Measurements from ENCODE around the gene GRM7.

GRM7 gene

GRCh38 chr3:7307410-7307809 lies 446.5 kb downstream of the GRM7 start:
- DNase-seq (ENCODE audit: low read depth): no peak

GRCh38 chr3:7309641-7310102 lies 448.8 kb downstream of the GRM7 start:
- no peak for DNase-seq (ENCODE audit: low read depth)

- no peak for DNase-seq (ENCODE audit: low read depth)
These were observed 454.1 kb downstream of the GRM7 start for GRCh38 chr3:7315037-7315436.

- no peak for DNase-seq (ENCODE audit: low read depth)
These were observed 462.2 kb downstream of the GRM7 start for GRCh38 chr3:7322957-7323669.

- DNase-seq (ENCODE audit: low read depth): no peak
These were observed 467.4 kb downstream of the GRM7 start for GRCh38 chr3:7328339-7328738.

DNA sequence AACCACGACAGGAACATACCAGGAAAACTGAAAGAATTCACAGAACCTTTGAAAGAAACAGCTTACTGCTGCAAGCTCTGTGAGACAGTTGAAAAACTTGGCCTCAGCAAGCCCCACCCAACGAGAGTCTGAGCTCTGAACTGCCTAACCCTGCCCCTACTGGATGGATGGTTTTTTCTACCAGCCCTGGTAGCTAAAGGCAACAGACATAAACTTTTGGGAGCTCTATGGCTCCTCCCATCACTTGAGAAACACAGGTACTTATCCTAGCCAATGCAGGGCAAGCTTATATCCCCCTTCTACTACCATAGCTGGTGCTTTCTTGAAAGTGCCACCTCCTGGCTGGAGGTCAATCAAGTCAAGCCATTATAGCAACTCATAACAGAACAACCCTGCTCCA lies 471.8 kb downstream of the GRM7 start:
- DNase-seq (ENCODE audit: low read depth): no peak

GRCh38 chr3:7333125-7333524 lies 472.2 kb downstream of the GRM7 start:
- DNase-seq (ENCODE audit: low read depth): no peak

GRCh38 chr3:7340795-7341194 lies 479.9 kb downstream of the GRM7 start:
- DNase-seq (ENCODE audit: low read depth): no peak

DNA sequence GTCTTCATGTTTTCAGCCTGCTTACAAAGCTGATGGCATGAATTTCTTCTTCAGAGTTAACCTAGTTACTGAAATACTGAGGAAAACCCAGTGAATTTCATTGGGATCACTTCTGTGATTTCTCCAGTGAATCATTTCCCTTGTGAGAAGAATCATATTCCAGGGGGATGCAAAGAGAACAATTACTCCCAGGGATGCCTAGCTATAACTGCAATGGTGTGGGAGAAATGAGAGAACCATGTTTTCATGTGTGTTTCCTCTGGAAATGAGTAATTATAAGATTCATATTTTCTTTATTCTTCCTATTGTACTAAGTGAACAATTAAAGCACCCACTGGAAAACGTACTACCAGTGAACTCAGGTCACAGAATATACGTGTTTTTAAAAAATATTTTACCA lies 485.4 kb downstream of the GRM7 start:
- DNase-seq (ENCODE audit: low read depth): no peak

- DNase-seq (ENCODE audit: low read depth): no peak
These were observed 496.2 kb downstream of the GRM7 start for GRCh38 chr3:7357101-7357500.

DNA sequence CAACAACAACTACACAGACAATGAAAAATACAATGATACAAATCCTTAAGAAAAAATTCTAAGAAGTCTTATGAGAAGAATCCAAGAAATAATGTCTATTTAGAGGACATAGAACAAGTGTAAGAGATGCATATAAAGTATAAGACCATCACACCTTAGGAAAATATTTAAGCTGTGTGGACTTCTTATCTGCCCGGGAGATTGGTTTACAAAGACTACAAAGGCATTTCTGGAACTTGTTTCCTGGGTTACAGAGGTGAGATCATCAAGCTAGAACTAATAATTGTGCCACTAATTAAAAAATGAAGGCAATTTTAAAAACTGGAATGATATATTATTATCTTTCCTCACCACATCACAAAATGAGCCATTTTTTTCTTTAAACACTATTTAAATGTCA lies 507.1 kb downstream of the GRM7 start:
- no peak for DNase-seq (ENCODE audit: low read depth)

GRCh38 chr3:7368597-7368996 lies 507.7 kb downstream of the GRM7 start:
- no peak for DNase-seq (ENCODE audit: low read depth)

GRCh38 chr3:7371693-7372572 lies 511.0 kb downstream of the GRM7 start:
- no peak for DNase-seq (ENCODE audit: low read depth)

DNA sequence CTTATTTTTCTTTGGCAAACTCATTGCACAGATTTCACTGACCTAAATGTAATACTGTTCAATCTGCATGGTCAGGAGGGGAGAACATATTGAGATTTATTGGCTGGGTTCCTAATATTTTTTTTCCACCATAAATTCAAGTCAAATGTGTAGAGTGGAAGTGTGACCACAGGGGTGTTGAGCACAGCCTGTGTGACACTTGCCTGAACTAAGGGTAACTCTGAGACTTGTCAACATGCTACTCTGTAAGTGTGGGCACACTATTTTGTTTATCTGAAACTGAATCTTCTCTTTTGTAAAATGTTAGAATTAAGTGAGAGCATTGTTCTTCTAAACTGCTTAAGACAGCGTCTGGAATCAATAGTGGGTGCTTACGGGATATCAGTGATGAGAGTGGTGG lies 516.2 kb downstream of the GRM7 start:
- no peak for DNase-seq (ENCODE audit: low read depth)

DNA sequence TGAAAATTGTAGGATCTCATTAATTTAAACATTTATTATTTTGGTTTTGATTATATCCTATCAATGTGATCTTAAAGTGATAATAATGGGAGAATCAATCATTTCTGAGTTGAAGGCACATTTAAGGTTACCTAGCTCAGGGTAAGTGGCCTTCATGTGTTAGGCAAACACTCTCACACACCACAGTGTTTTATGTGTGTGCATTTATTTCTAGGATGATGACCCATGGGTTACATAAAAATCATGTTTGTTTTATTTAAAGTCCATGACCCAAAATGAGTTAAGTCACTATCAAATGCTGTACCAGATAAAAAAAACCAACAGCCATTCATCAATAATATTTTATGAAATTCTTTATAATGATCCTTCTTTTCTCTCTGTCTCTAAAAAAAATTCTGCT lies 520.8 kb downstream of the GRM7 start:
- no peak for DNase-seq (ENCODE audit: low read depth)

GRCh38 chr3:7382293-7383010 lies 521.5 kb downstream of the GRM7 start:
- no peak for DNase-seq (ENCODE audit: low read depth)

DNA sequence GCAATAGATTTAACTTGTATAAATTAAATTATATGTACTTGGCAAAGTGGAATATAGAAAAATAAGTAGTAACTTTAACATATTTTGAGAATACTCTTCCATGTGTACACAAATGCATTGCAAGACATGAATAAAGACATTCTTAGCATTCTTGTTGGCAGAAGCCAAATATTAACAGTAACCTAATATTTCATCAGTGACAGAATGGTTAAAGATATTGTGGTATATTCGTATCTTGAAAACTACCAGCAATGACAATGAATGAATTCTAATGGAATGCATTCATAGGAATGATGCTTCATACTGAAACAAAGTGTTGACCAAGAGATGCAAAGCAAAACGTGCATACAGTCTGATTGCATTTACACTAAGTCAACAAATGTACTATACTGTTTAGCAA lies 524.7 kb downstream of the GRM7 start:
- DNase-seq (ENCODE audit: low read depth): no peak

- no peak for DNase-seq (ENCODE audit: low read depth)
These were observed 527.1 kb downstream of the GRM7 start for GRCh38 chr3:7388026-7388425.

- no peak for DNase-seq (ENCODE audit: low read depth)
These were observed 531.3 kb downstream of the GRM7 start for GRCh38 chr3:7392206-7392605.

DNA sequence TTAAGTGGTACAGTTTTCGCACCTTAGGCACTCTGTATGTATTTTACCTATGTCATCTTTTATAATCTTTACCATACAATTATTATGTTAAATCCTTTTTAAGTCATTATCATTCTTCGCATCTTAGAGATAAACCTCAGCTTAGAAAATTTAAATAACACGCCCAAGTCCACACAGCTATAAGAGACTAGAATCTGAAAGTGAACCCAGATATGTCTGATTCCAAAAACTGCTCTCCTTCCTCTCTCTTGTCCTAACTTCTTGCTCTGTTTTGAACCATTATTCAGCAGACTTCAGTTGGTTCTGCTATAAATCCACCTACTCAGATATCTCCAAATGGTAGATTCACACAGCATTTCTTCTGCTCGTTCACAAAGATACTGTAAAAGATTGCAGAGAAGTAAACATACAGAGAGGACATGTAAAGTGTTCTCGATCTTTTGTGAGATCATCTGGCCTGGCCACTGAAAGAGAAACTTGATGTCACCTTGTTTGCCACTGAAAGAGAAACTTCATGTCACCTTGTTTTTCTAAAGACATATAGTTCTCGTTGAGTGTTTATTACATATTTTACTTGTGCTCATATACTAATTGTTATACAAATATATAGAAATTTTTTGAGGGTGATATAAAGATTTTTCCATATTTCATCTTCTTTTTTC lies 533.2 kb downstream of the GRM7 start:
- DNase-seq (ENCODE audit: low read depth): no peak

DNA sequence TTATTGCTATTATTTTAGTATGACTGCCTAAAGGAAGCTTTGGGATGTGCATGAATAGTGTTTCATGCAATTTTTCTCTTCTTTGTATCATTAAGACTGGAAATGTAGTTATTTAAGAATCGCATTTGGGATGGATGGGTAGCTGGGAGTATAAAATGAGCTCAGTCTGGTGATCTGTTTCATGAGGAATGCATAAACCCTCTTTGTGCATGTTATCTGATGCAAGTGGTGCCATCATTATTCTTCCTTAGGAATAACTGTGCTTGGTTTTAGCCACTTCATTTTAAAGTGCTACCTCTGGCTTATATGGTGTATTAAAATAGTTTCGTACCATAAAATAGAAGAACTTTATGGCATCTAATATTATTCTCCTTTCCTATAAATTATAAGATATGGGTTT lies 535.6 kb downstream of the GRM7 start:
- DNase-seq (ENCODE audit: low read depth): no peak

DNA sequence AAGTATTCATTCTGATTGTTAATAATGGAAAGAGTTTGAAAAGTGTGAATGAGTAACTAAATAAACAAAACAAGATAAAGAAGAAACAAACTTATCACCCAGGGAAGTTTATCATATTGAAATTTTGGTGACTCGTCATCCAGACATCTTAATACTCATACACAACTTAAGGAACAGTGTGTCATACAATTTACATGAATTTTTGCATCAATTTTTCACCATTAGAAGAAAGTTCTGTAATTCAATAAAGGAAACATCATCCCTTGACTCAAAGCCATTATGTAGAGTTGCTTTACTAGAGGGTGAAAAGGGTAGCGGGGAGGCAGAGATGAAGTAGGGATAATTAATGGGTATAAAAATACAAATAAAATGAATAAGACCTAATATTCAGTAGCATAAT lies 536.2 kb downstream of the GRM7 start:
- no peak for DNase-seq (ENCODE audit: low read depth)

Data from T-helper 22 cell (primary cell).